Suprapubic skin (tissue), 4 donors: ENCODE results near the gene PDE3B. TPM values are rescaled to one million over a fixed set of nuclear protein-coding genes. Genes with fewer than 3 reads are reported as not detected.

Source experiments
- DNase-seq, 2 donors: peaks; one replicate each; pipeline ENCODE4 v3.0.0-alpha.2; 2019; ENCODE audit warnings: low spot score in 2 of 2
- H3K27ac ChIP-seq: fragments of 200-600 bp; sonication (generic); one replicate; pipeline ENCODE4 v1.5.1; 2019
- H3K27me3 ChIP-seq: fragments of 200-600 bp; sonication (generic); one replicate; pipeline ENCODE4 v1.5.1; 2019
- H3K36me3 ChIP-seq: fragments of 200-600 bp; sonication (generic); one replicate; pipeline ENCODE4 v1.5.1; 2019
- H3K4me1 ChIP-seq: fragments of 200-600 bp; sonication (generic); one replicate; pipeline ENCODE4 v1.5.1; 2019
- H3K4me3 ChIP-seq: fragments of 200-600 bp; sonication (generic); one replicate; pipeline ENCODE4 v1.5.1; 2019; ENCODE audit warnings: mild to moderate bottlenecking
- H3K9me3 ChIP-seq: fragments of 200-600 bp; sonication (generic); one replicate; pipeline ENCODE4 v1.5.1; 2019
- EP300 ChIP-seq: sonication (generic); formaldehyde crosslinking; IDR thresholded peaks from one replicate; pipeline ENCODE4 v1.6.1; 2017; ENCODE audit warnings: antibody characterized with exemption
- POLR2A ChIP-seq, 2 donors: fragments of 450-650 bp; IDR thresholded peaks; one replicate each; pipeline ENCODE4 v1.6.1; 2017; ENCODE audit warnings: antibody characterized with exemption in 2 of 2, mild to moderate bottlenecking in 2 of 2, moderate library complexity in 2 of 2
- POLR2AphosphoS5 ChIP-seq, 3 donors: sonication (generic); formaldehyde crosslinking; IDR thresholded peaks; one replicate each; pipeline ENCODE4 v1.6.1; 2017; ENCODE audit warnings: antibody characterized with exemption in 3 of 3
- WGBS: methylation state at CpG from one replicate; pipeline ENCODE4 v1.1.5; 2018; 5-methylcytosine and 5-hydroxymethylcytosine counted together
- total RNA-seq, 4 donors: library from RNA; depleted of rRNA; stranded (reverse); fragments of >200 nt; gene quantifications; one replicate each; pipeline ENCODE4 v1.1.0, GENCODE V29; 2016
- TF ChIP-seq, protein P1 (sequence below), 2 donors: fragments of 200-600 bp in 1 of 2; fragments of 450-650 bp in 1 of 2; sonication (generic) in 1 of 2; IDR thresholded peaks; one replicate each; pipeline ENCODE4 v1.5.1; 2016 to 2019; ENCODE audit warnings: antibody characterized with exemption in 2 of 2, mild to moderate bottlenecking in 1 of 2, moderate library complexity in 1 of 2

PDE3B gene
- total RNA-seq, 4 donors from 2014 or later: 1.9 to 6.8 (median 2.7) TPM

GRCh38 chr11:14614091-14614622 is 29.4 kb upstream of the PDE3B start:
- H3K4me1 ChIP-seq: no peaks in the 10 kb centered on the region
- no peak for DNase-seq
- H3K9me3 ChIP-seq: no peaks in the 10 kb centered on the region
- H3K36me3 ChIP-seq: no peaks in the 10 kb centered on the region
- TF ChIP-seq EP300: no peak
- no peak for TF ChIP-seq POLR2AphosphoS5 (IDR thresholded peaks at IDR 0.05)
- no peak for TF ChIP-seq POLR2A (IDR thresholded peaks at IDR 0.05)
- TF ChIP-seq, protein P1, sequence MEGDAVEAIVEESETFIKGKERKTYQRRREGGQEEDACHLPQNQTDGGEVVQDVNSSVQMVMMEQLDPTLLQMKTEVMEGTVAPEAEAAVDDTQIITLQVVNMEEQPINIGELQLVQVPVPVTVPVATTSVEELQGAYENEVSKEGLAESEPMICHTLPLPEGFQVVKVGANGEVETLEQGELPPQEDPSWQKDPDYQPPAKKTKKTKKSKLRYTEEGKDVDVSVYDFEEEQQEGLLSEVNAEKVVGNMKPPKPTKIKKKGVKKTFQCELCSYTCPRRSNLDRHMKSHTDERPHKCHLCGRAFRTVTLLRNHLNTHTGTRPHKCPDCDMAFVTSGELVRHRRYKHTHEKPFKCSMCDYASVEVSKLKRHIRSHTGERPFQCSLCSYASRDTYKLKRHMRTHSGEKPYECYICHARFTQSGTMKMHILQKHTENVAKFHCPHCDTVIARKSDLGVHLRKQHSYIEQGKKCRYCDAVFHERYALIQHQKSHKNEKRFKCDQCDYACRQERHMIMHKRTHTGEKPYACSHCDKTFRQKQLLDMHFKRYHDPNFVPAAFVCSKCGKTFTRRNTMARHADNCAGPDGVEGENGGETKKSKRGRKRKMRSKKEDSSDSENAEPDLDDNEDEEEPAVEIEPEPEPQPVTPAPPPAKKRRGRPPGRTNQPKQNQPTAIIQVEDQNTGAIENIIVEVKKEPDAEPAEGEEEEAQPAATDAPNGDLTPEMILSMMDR (IDR thresholded peaks at IDR 0.05): no peak
- no peak overlapping the region for H3K27ac ChIP-seq
- H3K27me3 ChIP-seq: no peaks in the 10 kb centered on the region
- WGBS: 78% methylated on average over 2 of the region's 2 CpGs
- H3K4me3 ChIP-seq: no peak overlapping the region

GRCh38 chr11:14617241-14618027 is 26.2 kb upstream of the PDE3B start:
- WGBS: 54% methylated on average over 2 of the region's 2 CpGs
- no peak for TF ChIP-seq POLR2AphosphoS5 (IDR thresholded peaks at IDR 0.05)
- H3K36me3 ChIP-seq: no peaks in the 10 kb centered on the region
- H3K27me3 ChIP-seq: no peaks in the 10 kb centered on the region
- no peak overlapping the region for H3K4me3 ChIP-seq
- no peak overlapping the region for H3K27ac ChIP-seq
- H3K4me1 ChIP-seq: no peaks in the 10 kb centered on the region
- H3K9me3 ChIP-seq: no peaks in the 10 kb centered on the region
- DNase-seq: no peak

DNA sequence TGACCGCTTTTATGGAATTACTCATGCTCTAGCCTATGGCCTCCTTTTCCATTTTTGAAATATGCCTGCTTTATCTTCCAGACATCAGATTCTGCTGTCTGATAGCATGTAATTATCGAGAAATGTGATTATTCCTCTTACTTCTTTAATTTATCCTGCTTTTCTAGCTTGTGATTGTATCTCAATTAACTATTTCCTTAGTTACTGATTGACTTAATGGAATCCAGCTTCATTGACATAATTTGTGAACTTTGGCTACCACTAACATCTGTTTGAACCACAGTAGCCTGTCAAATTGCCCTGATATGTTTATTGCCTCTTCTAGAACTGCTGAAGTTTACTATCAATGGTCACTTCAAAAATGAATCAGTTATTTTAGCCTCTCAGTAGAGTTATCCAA is 25.5 kb upstream of the PDE3B start:
- H3K9me3 ChIP-seq: no peaks in the 10 kb centered on the region
- H3K27ac ChIP-seq: no peak overlapping the region
- no peak overlapping the region for H3K4me3 ChIP-seq
- H3K4me1 ChIP-seq: no peaks in the 10 kb centered on the region
- WGBS: 72% methylated on average over 2 of the region's 2 CpGs
- TF ChIP-seq POLR2AphosphoS5 (IDR thresholded peaks at IDR 0.05) (no peak), EP300 (no peak), POLR2A (IDR thresholded peaks at IDR 0.05) (no peak)
- TF ChIP-seq, protein P1 (IDR thresholded peaks at IDR 0.05): no peak
- no peaks in the 10 kb centered on the region for H3K27me3 ChIP-seq
- no peak for DNase-seq
- H3K36me3 ChIP-seq: no peaks in the 10 kb centered on the region

- no peak overlapping the region for H3K4me3 ChIP-seq
- TF ChIP-seq, protein P1 (IDR thresholded peaks at IDR 0.05): no peak
- no peak for TF ChIP-seq POLR2A (IDR thresholded peaks at IDR 0.05)
- no peak for TF ChIP-seq EP300
- no peak for TF ChIP-seq POLR2AphosphoS5 (IDR thresholded peaks at IDR 0.05)
- no peaks in the 10 kb centered on the region for H3K9me3 ChIP-seq
- no peaks in the 10 kb centered on the region for H3K27me3 ChIP-seq
- no peaks in the 10 kb centered on the region for H3K4me1 ChIP-seq
- H3K27ac ChIP-seq: no peak overlapping the region
- 84% methylated on average over 4 of the region's 4 CpGs for WGBS
- H3K36me3 ChIP-seq: no peaks in the 10 kb centered on the region
- DNase-seq: no peak
These were observed 23.7 kb upstream of the PDE3B start for GRCh38 chr11:14619603-14620531.

- H3K27ac ChIP-seq: no peak overlapping the region
- H3K27me3 ChIP-seq: no peaks in the 10 kb centered on the region
- no peaks in the 10 kb centered on the region for H3K9me3 ChIP-seq
- 86% methylated on average over 5 of the region's 5 CpGs for WGBS
- H3K36me3 ChIP-seq: no peaks in the 10 kb centered on the region
- H3K4me3 ChIP-seq: no peak overlapping the region
- DNase-seq: no peak
- H3K4me1 ChIP-seq: no peaks in the 10 kb centered on the region
- TF ChIP-seq EP300 (no peak), POLR2AphosphoS5 (IDR thresholded peaks at IDR 0.05) (no peak), POLR2A (IDR thresholded peaks at IDR 0.05) (no peak)
- TF ChIP-seq, protein P1 (IDR thresholded peaks at IDR 0.05): no peak
These were observed 21.2 kb upstream of the PDE3B start for GRCh38 chr11:14622223-14622954.
